ENCODE measurements around the gene ZNF584. TPM values are rescaled to one million over a fixed set of nuclear protein-coding genes. Genes with fewer than 3 reads are reported as not detected.
"Not testable (repeated sequence)": the region's sequence is repeated elsewhere in the genome, so short reads cannot be mapped to it uniquely, and the experiment has no call there.

Gene ZNF584
- 10 to 100 TPM in 2 of 5 donors, 1 to 10 TPM in 3; 8.0 to 11.3 (median 9.9) TPM for polyA plus RNA-seq (ENCODE audit: insufficient read depth in 1 of 5, insufficient read length in 5 of 5, low replicate concordance in 1 of 5)
- long read RNA-seq, donor 1, transcript ZNF584-208 (1 exons, 2,709 nt) = major isoform, 8 of 12 reads
- long read RNA-seq, donor 1, partial matches to known transcripts = 0 of 12 reads
- long read RNA-seq, donor 1, other reads (novel, unspliced or antisense) = 0 of 12 reads
- long read RNA-seq, donor 2, partial matches to known transcripts = 0 of 3 reads
- long read RNA-seq, donor 2, other reads (novel, unspliced or antisense) = 0 of 3 reads
- long read RNA-seq, donor 3, transcript ZNF584-208 (1 exons, 2,709 nt) = major isoform, 6 of 8 reads
- long read RNA-seq, donor 3, partial matches to known transcripts = 0 of 8 reads
- long read RNA-seq, donor 3, other reads (novel, unspliced or antisense) = 0 of 8 reads
- long read RNA-seq, donor 4, partial matches to known transcripts = 0 of 4 reads
- long read RNA-seq, donor 4, other reads (novel, unspliced or antisense) = 0 of 4 reads
- long read RNA-seq, donor 5, transcript ZNF584-208 (1 exons, 2,709 nt) = major isoform, 7 of 8 reads
- long read RNA-seq, donor 5, partial matches to known transcripts = 0 of 8 reads
- long read RNA-seq, donor 5, other reads (novel, unspliced or antisense) = 0 of 8 reads
- long read RNA-seq, donor 6, transcript ZNF584-208 (1 exons, 2,709 nt) = major isoform, 5 of 6 reads
- long read RNA-seq, donor 6, partial matches to known transcripts = 0 of 6 reads
- long read RNA-seq, donor 6, other reads (novel, unspliced or antisense) = 0 of 6 reads
- long read RNA-seq, donor 7, transcript ZNF584-208 (1 exons, 2,709 nt) = major isoform, 5 of 6 reads
- long read RNA-seq, donor 7, partial matches to known transcripts = 0 of 6 reads
- long read RNA-seq, donor 7, other reads (novel, unspliced or antisense) = 0 of 6 reads
- long read RNA-seq, donor 8 = 0 reads

DNA sequence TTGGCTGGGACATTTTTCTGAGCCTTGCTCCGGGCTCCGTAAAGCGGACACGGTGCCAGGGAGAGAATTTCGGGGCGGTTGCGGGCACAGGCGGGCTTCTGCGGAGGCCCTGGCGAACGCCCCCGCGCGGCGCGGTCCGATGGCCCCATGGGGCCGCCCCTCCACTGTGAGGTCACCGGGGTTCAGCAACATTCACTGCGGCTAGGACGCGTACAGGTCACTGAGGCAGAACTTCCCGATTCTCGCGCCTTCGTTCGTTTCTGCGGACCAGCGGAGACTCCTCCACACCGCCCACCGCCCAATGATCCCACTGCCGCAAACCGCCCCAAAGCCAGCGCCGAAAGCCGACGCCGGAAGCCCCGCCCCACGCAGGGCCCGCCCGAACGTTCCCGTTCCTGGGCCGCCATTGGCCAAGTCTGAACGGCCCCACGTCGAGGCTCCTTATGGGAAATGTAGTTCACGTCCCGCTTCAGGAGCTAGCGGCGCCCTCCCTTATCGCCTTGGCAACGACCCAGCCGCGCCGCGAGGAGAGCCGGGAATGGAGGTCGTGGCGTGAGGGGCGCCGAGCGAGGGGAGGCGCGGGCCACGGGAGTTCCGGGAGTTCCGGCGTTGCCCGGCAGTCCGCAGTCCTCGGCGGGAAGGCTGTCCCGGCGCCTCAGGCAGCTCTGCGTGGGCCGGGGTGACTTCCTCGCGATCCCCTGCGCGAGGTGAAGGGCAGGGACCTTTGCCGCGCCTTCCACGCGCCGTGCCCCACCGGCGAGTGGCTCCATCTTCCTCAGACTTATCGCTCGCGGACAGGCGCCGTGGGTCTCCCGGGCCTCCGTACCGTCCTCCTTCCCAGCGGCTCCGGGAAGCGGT is at the start of gene ZNF584:
Gene ZNF584, plus strand, starts transcription at position 498 of the 858 bp plus-strand sequence. CDS start 499 bp downstream, outside the sequence.
- DNase-seq = peak; percentile 94 to 96

DNA sequence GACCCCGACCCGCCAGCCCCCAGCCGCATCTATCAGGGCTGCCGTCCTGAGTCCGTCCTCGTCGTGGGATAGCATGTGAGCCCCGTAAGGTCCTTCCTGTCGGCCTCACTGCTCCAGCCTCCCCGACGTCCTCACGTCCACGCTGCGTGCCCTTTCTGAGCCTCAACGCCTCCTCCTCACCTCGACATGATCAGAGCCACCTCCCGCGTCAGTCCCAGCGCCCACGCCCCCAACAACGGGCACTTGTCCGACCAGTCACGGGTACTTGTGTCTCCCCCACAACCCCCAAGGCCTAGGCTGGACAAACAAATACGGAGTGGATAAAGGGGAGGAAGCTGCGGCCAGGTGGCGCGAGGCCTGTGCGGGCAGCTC is 46.6 kb upstream of the ZNF584 start:
- no peak for DNase-seq

DNA sequence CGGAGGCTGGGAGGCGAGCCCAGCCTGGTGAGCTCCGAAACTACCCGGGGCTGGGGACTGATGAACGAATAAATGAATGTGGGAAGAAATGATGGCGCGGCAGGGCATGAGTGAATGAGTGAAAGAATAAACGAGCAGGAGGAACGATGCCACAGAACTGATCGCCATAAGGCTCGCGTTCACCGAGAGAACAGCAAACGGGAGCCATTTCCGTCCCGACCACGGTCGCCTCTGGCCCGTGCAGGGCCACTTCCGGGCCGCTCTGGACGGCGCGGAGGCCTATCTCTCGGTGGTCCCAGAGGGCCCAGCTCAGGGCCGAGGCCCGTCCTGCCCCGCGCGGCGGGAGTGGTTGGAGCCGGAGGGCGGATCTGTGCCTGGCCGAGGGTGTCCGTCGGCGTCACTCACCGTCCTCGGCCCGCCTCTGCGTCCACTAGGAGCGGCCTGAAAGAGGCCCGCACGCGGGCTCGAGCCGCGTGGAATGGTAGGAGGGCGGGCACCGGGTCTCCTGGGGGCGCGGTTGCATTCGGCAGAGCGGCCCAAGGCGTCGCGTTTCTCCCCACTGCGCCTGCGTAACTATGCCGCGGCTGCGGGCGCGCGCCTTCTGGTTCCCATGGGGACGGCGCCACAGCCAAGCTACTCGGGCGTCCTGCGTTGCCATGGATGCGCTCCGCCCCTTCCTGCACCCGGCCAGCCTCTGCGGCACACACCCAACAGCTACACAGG is 46.0 kb upstream of the ZNF584 start, which contains the start of gene ZNF497:
Gene ZNF497, minus strand, starts transcription at position 480 of the 723 bp plus-strand sequence. CDS start 5,116 bp downstream, outside the sequence.
- peak; percentile 98 to 99 for DNase-seq

DNA sequence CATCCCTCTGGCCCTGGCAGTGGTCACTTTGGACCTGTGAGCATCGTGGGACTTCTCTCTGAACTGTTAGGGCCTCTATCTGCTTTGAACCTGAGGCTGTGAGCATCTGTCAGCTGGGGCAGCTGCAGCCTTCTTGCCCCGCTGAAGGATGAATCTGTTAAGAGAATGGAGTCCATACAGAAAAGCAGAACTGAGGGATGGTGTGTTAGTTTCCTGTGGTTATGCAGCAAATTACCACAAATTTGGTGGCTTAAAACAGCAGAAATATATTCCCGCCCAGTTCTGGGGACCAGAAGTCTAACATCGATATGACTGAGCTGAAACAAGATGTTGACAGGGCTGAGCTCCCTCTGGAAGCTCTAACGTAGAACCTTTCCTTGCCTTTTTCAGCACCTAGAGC is 44.3 kb upstream of the ZNF584 start:
- no peak for DNase-seq

DNA sequence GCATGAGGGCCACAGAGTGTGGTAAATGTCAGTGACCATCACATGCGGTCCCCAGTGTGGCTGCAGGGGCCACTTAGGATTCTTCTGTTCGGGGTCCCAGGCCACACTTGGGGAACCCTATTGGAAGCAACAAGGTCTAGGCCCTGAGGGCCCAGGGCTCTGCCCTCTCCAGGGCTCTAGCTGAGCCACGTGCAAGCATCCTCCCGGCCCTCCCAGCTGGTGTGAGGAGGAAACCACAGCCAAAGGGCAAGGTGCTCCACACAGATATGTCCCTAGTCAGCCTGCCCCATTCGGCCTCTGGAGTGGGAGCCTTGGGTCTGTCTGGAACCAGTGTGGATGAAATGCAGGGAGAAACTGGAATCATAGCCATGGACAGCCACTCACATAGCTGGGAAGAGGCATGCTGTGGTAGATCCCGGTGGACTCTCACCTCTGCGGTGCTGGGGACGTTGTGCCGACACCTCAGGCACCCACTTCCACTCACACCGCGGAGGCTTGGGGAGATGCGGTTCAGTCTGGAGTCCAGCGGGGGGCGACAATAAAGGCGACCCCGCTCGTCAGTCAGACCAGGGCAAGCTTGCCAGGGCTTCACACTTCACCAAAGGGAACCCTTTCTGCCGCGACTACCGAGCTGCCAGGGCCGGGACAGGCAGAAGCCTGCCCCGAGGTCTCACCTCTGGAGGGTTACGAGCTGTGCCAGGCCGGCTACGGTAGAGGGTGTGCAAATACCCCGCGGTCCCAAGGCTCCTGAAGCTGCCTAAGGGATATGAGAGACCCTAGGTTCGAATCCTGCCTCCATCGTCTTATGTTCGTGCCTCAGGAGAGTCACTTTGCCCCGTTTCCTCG is 41.6 kb upstream of the ZNF584 start:
- no peak for DNase-seq

DNA sequence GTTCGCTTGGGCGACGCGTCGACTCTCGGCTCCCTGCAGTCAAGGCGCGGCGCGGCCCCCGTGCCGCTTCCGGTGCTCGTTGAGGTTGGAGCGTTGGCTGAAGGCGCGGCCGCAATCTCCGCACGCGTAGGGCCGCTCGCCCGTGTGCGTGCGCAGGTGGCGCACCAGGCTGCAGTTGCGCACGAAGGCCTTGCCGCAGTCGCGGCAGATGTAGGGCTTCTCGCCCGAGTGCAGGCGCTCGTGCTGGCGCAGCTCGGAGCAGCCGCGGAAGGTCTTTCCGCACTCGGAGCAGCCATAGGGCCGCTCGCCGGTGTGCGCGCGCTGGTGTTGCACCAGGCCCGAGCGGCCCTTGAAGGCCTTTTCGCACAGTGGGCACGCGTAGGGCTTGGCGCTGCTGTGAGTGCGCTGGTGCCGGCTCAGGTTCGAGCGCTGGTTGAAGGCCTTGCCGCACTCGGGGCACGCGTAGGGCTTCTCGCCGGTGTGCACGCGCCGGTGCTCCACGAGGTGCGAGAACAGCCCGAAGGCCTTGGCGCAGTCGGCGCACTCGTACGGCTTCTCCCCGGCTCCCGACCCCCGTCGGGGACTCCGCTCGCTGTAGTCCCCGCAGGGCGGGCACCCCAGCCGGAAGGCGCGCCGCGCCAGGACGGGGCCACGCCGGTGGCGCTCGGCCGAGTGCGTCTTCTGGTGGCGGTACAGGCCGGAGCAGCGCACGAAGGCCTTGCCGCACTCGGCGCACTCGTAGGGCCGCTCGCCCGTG is 40.6 kb upstream of the ZNF584 start:
- DNase-seq = no peak

DNA sequence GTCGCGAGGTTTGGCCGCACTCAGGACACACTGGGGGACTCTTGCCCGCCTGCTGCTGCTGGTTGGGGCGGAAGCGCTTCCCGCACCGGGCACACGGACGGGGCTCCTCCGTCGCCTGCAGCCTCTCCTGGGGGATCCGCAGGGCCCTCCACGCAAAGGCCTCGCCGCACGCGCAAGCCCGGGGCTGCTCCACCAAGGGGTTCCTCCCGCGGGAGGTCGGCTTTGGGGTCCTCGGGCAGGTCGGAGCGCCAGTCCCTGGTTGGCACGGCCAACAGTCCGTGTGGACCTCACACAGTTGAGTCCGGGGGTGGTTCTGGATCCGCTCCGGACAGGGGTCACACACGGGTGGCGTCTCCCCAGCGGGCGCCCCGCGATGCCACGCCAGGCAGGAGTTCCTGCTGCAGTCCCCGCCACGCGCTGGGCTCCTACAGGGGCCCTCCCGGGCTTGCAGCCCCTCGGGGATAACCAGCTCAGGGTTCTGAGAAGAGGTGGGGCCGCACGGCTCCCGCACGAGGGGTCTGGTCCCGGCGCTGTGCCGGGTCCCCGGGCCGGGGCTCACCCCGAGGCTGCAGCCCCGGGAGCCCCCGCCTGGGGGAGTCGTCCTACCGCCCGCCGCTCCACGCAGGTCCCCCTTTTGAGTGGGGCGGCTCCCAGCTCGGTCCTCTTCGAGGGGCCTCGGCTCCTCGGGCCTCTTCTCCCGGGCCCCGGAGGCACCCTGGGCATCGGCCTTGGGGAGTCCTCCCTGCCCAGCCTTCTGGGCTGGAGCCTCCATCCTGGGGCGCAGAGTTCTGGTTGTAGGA is 39.7 kb upstream of the ZNF584 start:
- DNase-seq = no peak

DNA sequence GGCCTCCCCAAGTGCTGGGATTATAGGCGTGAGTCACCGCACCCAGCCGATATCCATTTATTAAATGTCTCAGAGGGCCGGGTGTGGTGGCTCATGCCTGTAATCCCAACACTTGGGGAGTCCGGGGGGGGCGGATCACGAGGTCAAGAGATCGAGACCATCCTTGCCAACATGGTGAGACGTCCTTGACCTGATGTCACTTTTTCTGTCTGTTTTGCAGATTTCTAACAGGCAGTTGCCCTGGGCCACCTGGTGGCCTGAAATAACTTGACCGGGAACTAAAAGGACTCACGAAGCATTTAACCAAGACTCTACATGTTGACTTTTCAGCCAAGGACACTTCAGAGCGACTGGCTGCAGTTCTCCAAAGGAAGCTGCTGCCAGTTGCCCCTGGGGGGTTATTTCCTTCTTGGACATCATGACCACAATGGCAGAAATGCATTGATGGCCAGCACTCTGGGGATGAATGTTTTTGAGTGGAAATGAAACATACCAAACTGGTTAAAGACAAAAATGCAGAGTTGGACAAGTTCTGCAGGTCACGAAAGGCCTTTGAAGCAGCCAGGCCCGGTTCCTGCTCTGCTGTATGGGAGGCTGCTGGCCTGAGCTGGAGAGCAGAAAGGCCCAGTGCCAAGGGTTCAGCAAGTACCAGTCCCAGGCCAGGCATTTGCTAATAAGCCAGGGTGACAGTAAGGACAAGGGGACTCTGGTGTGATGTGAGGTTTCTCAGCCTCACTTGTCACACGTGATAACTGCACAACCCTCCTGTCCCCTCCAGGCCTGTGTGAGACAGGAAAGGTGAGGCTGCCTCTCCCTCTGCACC is 35.9 kb upstream of the ZNF584 start:
- DNase-seq = no peak

DNA sequence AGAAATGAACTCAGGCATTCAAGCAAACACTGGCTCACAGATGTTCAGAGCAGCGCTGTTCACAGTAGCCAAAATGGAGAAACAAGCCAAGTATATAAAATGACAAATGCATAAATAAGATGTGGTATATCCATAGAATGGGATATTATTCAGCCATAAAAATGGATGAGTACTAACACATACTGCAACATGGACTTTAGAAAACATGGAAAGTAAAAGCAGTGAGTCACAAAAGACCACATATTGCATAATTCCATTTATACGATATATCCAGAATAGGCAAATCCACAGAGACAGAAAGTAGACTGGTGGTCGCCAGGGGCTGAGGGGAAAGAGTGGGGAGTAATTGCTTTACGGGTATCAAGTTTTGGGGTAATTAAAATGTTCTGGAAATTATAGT is 34.2 kb upstream of the ZNF584 start:
- no peak for DNase-seq

DNA sequence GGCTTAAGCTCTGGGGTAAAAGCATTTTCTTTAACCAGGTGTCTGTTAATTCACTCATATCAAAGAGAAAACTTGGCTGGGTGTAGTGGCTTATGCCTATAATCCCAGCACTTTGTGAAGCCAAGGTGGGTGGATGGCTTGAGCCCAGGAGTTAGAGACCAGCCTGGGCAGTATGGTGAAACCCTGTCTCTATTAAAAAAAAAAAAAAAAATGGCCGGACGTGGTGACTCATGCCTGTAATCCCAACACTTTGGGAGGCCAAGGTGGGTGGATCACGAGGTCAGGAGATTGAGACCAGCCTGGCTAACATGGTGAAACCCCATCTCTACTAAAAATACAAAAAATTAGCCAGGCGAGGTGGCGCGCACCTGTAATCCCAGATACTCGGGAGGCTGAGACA is 31.7 kb upstream of the ZNF584 start:
- not testable (repeated sequence) for DNase-seq

DNA sequence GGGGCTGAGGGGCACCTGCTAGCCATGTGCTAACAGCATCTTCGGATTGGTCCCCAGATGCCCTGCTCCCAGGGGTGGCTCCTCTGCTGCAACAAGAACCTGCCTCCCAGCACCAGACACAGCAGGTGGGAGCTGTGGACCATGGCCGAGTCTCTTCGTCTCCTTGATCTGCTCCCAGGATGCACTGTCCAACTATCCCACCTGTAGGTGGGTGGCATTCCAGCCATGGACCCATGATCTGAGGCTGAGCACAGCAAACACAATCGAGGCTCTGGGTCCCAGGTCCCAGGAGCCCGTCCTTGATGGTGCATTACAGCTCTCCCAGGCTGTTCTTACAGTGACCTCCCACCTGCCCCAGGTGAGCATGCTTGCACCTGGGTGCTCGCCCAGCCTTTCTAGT is 29.2 kb upstream of the ZNF584 start:
- no peak for DNase-seq

DNA sequence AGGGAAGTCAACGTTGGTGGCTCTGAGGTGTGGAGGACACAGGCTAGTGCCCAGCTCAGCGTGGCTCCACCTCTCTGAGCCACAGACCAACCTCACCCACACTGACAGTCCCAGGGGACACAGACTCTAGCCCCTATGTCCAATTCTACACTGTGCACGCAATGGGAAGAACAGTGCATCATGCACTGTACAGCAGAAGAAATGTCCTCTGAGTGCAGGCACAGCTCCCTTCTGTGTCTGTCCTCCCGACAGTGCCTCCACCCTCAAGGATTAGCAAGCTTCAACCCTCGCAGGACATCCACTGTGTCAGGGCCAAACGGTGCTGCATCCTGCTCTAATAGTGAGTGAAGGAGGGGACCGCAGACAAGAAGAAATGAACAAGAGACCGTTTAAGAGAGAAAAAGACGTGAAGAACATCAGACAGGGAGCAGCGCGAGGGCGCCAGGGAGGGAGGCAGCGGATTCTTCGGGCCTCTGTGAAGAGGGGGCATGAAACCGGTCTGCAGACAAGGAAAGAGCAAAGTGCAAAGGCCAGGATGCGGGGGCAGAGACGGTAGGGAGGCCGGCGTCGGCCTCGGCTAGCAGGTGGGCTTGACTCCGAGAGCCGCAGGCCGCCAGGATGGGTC is 28.3 kb upstream of the ZNF584 start:
- DNase-seq = no peak

DNA sequence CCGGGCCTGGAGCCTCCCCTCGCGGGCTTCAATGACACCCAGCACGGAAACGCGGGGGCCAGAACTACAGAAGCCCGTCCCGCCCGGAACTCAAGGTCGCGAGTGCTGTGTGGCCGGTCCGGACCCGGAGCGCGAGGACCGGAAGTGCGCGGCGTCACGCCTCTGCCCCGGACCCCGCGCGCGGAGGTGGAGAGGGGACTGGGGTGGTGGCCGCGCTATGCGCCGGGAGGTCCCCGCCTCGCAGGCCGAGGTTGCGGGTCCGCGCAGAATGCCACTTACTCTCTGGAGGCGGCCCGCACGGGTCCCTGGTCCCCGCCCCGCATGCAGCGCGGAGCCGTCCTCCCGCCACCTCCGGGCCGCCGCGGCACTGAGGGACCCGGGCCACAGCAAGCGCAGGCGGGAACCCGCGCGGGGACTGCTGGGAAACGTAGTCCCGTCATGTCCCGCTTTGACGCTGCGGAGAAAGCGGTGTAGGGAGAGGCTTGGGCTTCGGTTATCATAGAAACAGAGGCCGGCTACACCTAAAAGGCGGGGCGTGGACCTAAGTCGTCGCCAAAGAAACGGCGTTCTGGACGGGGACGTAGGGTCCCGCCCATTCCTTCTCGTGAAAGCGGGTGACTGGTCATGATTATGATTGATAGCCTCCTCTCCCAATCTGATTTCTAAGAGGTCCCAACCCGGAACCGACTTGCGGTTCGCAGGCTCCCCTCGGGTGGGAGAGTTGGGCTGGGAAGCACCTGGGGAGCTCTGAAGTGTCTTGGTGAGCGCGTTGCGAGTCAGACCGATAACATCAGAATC is 27.6 kb upstream of the ZNF584 start, which contains the start of gene ZNF837:
Gene ZNF837, minus strand, starts transcription at position 369 of the 798 bp plus-strand sequence. CDS start 11,698 bp downstream, outside the sequence.
- peak; percentile 99 for DNase-seq

DNA sequence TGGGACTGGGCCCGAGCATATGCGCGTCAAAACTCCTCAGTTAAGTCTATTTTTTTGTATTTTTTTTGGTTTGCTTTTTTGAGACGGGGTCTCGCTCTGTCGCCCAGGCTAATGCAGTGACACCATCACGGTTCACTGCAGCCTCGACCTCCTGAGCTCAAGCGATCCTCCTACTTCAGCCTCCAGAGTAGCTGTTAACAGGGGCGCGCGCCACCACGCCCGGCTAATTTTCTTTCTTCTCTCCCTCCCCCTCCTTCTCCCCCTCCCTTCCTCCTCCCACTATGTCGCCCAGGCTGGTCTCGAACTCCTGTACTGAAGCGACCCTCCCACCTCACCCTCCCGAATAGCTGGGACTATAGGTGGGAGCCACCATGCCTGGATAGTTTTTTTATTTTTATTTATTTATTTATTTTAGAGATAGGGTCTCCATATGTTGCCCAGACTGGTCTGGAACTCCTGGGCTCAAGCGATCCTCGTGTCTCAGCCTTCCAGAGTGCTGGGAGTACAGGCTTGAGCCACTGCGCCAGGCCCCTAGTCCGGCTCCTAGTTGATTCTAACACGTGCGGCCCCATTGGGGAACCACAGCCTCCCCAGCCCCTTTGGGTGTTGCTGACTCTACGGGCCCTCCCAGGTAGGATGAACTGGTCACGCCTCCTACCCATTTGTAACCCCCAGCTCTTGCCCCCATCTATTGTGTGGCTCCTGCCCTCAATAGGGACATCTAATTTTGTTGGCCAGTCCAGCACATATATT is 26.8 kb upstream of the ZNF584 start:
- DNase-seq = no peak

Data from right lung (tissue), 10 donors.